Natural killer cell (primary cell): ENCODE measurements around the gene NFATC4. TPM values are rescaled to one million over a fixed set of nuclear protein-coding genes. Genes with fewer than 3 reads are reported as not detected.
A peak's percentile ranks its signal among the peaks of the same experiment; 100 is the strongest.

Source experiments
- ATAC-seq, 3 donors: fragments of 150-1000 bp in 2 of 3; fragments of 200-7000 bp in 1 of 3; cut with Tn5 transposase; 1 replicate in 1 of 3; 2 replicates in 2 of 3; pipeline ENCODE4 v1.10.0; 2021; ENCODE audit warnings: mild to moderate bottlenecking in 2 of 3, moderate library complexity in 2 of 3
- DNase-seq, 2 donors: peaks; one replicate each; pipeline versions ENCODE4 v3.0.0 to v3.0.0-alpha.2; 2013 to 2021; ENCODE audit warnings: mixed read lengths in 1 of 2
- H3K27ac ChIP-seq: one replicate; pipeline ENCODE4 v1.5.1; 2013; ENCODE audit warnings: mild to moderate bottlenecking, low read length
- H3K27me3 ChIP-seq: one replicate; pipeline ENCODE4 v1.6.1; 2013; ENCODE audit warnings: low read length; ENCODE audit not compliant: control insufficient read depth, insufficient read depth
- H3K36me3 ChIP-seq: one replicate; pipeline ENCODE4 v1.6.1; 2013; ENCODE audit warnings: low read length; ENCODE audit not compliant: control insufficient read depth, insufficient read depth
- H3K4me1 ChIP-seq: one replicate; pipeline ENCODE4 v1.6.1; 2013; ENCODE audit warnings: low read length; ENCODE audit not compliant: control insufficient read depth, insufficient read depth
- H3K4me3 ChIP-seq: one replicate; pipeline ENCODE4 v1.5.1; 2013; ENCODE audit warnings: low read length
- H3K9me3 ChIP-seq: one replicate; pipeline ENCODE4 v1.6.1; 2013; ENCODE audit warnings: low read length; ENCODE audit not compliant: control insufficient read depth, insufficient read depth
- H3K27ac Mint-ChIP-seq, 2 donors: one replicate each; pipeline ENCODE4 v1.8.0; 2022; ENCODE audit warnings: mild to moderate bottlenecking in 2 of 2, mixed read lengths in 2 of 2, moderate library complexity in 1 of 2
- H3K27me3 Mint-ChIP-seq, 2 donors: one replicate each; pipeline ENCODE4 v1.8.0; 2022; ENCODE audit warnings: low read depth in 2 of 2, mixed read lengths in 2 of 2
- H3K36me3 Mint-ChIP-seq: one replicate; pipeline ENCODE4 v1.8.0; 2022; ENCODE audit warnings: mixed read lengths
- H3K4me1 Mint-ChIP-seq, 2 donors: one replicate each; pipeline ENCODE4 v1.8.0; 2022; ENCODE audit warnings: mixed read lengths in 2 of 2
- H3K4me3 Mint-ChIP-seq: one replicate; pipeline ENCODE4 v1.8.0; 2022; ENCODE audit warnings: mild to moderate bottlenecking, moderate library complexity, mixed read lengths
- H3K9me3 Mint-ChIP-seq, 2 donors: one replicate each; pipeline ENCODE4 v1.8.0; 2022; ENCODE audit warnings: mixed read lengths in 2 of 2
- WGBS: methylation state at CpG from one replicate; pipeline ENCODE4 v1.1.7; 2013; ENCODE audit warnings: missing lambda C conversion rate; ENCODE audit not compliant: insufficient coverage; 5-methylcytosine and 5-hydroxymethylcytosine counted together
- intact Hi-C: fragments of 100-400 bp; cut with micrococcal nuclease; formaldehyde crosslinking; loops from one replicate; pipeline ENCODE4 v1.14.2; 2022
- total RNA-seq, 4 donors: library from RNA; stranded (reverse); fragments of 120-200 nt in 1 of 4; gene quantifications; one replicate each; pipeline versions ENCODE4 v1.2.3 to v1.2.4, GENCODE V29; 2013 to 2022
- TF ChIP-seq, protein P1 (sequence below): fragments of 200-600 bp; IDR thresholded peaks from one replicate; pipeline ENCODE4 v1.8.0; 2022; ENCODE audit warnings: antibody characterized with exemption

NFATC4 gene
- total RNA-seq, 3 donors from 2014 or later (not counting 1 experiment from before 2014, with no cell fraction given), result not detected

DNA sequence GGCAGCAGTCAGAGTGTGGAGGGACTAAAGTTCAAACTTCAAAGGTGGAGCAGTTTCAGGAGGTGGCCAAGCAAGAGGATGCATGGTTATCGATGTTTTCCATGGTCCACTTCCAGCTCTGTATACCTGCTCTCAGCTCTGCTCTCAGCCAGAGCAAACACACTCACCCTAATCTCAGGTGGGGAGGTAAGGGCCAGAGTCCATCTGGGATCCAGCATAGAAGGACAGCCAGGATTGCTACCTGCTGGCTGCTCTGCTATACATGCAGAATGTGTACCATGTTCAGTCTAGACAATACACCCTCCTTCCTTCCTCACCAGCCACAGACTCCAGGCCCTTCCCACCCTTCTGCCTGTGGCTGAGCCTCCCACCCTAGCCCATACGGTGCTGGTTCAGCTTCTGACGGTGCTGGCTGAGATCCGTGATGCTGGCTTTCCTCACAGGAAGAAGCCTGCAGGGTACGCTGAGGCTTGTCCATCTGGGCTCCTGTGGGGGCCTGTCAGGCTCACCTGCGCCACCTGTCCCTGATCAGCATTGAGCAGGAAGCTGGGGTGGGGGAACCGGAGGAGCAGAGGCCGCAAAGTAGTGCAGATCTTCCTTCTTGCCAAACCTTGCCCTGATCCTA lies 59.0 kb downstream of the NFATC4 start:
- peaks cover 36% of the 10 kb centered on the region for H3K4me1 ChIP-seq
- H3K4me3 Mint-ChIP-seq, result peak overlapping the region; percentile 14

GRCh38 chr14:24427537-24428508 lies 59.8 kb downstream of the NFATC4 start:
- peaks cover 38% of the 10 kb centered on the region for H3K4me1 ChIP-seq
- H3K4me3 Mint-ChIP-seq, result peak overlapping the region; percentile 55

More for the DNA sequence above, 59.0 kb downstream of the NFATC4 start:
- 50% methylated on average over 8 of the region's 8 CpGs for WGBS
- no peaks in the 10 kb centered on the region for H3K9me3 ChIP-seq
- TF ChIP-seq, protein P1, sequence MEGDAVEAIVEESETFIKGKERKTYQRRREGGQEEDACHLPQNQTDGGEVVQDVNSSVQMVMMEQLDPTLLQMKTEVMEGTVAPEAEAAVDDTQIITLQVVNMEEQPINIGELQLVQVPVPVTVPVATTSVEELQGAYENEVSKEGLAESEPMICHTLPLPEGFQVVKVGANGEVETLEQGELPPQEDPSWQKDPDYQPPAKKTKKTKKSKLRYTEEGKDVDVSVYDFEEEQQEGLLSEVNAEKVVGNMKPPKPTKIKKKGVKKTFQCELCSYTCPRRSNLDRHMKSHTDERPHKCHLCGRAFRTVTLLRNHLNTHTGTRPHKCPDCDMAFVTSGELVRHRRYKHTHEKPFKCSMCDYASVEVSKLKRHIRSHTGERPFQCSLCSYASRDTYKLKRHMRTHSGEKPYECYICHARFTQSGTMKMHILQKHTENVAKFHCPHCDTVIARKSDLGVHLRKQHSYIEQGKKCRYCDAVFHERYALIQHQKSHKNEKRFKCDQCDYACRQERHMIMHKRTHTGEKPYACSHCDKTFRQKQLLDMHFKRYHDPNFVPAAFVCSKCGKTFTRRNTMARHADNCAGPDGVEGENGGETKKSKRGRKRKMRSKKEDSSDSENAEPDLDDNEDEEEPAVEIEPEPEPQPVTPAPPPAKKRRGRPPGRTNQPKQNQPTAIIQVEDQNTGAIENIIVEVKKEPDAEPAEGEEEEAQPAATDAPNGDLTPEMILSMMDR, result no peak
- H3K4me1 Mint-ChIP-seq, result peaks cover 13 to 25% of the 10 kb centered on the region in 2 donors
- peak in 1 of 2 donors; percentile 58 for DNase-seq
- no peaks in the 10 kb centered on the region for H3K27me3 Mint-ChIP-seq
- no peak for ATAC-seq
- H3K36me3 Mint-ChIP-seq, result no peaks in the 10 kb centered on the region
- H3K27ac ChIP-seq, result no peak overlapping the region
- intact Hi-C loops, result no loop called here
- no peak overlapping the region for H3K4me3 ChIP-seq
- peaks cover 3% of the 10 kb centered on the region for H3K36me3 ChIP-seq
- no peaks in the 10 kb centered on the region for H3K9me3 Mint-ChIP-seq
- H3K27me3 ChIP-seq, result no peaks in the 10 kb centered on the region
- no peak overlapping the region for H3K27ac Mint-ChIP-seq

DNA sequence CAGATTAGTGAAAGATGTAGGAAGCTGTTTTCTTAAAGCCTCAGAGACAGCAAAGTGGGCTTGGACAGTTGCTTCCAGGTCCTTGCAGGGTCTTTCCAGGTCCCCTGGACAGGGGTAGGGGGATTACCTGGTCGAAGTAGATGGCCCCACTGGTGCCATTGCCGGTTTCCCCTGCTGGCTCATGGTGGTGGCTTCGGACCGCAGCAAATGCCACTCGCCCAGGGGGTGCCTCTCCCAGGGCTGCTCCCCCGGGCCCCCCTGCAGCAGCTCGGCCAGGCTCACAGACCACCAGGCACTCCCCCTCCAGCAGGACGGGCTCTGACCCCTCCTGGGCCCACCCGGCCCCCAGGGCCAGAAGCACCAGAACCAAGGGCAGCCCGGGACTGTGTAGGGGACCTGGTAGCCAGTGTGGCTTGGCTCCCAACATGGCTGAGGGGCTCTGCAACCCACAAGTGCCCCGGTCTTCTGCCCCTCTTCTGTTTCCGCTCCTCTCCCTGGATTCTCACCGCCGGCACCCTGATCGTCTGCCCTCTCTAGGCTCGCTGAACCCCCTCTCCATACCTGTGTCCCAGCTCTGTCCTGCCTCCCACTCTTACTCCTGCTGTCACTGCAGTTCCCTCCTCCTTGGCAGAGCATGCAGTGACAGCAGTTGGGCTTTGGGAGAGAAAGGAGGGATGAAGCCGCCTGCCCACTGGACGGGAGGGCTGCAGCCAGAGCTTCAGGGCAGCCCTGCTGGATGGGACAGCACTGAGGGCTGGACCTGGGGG lies 60.8 kb downstream of the NFATC4 start:
- TF ChIP-seq, protein P1, result no peak
- no peaks in the 10 kb centered on the region for H3K27me3 ChIP-seq
- H3K4me1 ChIP-seq, result peaks cover 36% of the 10 kb centered on the region
- 93% methylated on average over 18 of the region's 18 CpGs for WGBS
- no peaks in the 10 kb centered on the region for H3K27me3 Mint-ChIP-seq
- H3K27ac Mint-ChIP-seq, result peak overlapping the region; percentile 87 to 97
- peaks cover 21% of the 10 kb centered on the region for H3K36me3 ChIP-seq
- H3K36me3 Mint-ChIP-seq, result no peaks in the 10 kb centered on the region
- peak overlapping the region; percentile 86 for H3K4me3 Mint-ChIP-seq
- H3K27ac ChIP-seq, result peak overlapping the region; percentile 99
- H3K4me3 ChIP-seq, result no peak overlapping the region
- ATAC-seq (no peak), DNase-seq (no peak)
- H3K4me1 Mint-ChIP-seq, result peaks cover 14 to 26% of the 10 kb centered on the region in 2 donors
- intact Hi-C loops, result no loop called here
- no peaks in the 10 kb centered on the region for H3K9me3 ChIP-seq
- no peaks in the 10 kb centered on the region for H3K9me3 Mint-ChIP-seq

More at GRCh38 chr14:24427537-24428508, 59.8 kb downstream of the NFATC4 start:
- H3K27ac Mint-ChIP-seq, result peak overlapping the region in 1 of 2 donors; percentile 97
- ATAC-seq (no peak), DNase-seq (no peak)
- no peaks in the 10 kb centered on the region for H3K36me3 Mint-ChIP-seq
- H3K27me3 ChIP-seq, result no peaks in the 10 kb centered on the region
- TF ChIP-seq, protein P1, result no peak
- H3K4me3 ChIP-seq, result no peak overlapping the region
- H3K36me3 ChIP-seq, result peaks cover 11% of the 10 kb centered on the region
- WGBS, result 86% methylated on average over 18 of the region's 18 CpGs
- intact Hi-C loops, result no loop called here
- no peaks in the 10 kb centered on the region for H3K27me3 Mint-ChIP-seq
- peaks cover 14 to 26% of the 10 kb centered on the region in 2 donors for H3K4me1 Mint-ChIP-seq
- H3K9me3 Mint-ChIP-seq, result no peaks in the 10 kb centered on the region
- H3K9me3 ChIP-seq, result no peaks in the 10 kb centered on the region
- no peak overlapping the region for H3K27ac ChIP-seq

Other genes starting within 250 kb of the NFATC4 start
- gene FITM1, start 237.5 kb upstream of the NFATC4 start, total RNA-seq, result 1 to 10 TPM in 2 of 3 donors, under 1 TPM in 1; 0.80 to 2.8 (median 2.3) TPM
- 100 to 1,000 TPM; 315 to 345 (median 318) TPM for gene PSME1, start 232.0 kb upstream of the NFATC4 start, total RNA-seq
- gene EMC9, start 226.6 kb upstream of the NFATC4 start, total RNA-seq, result 10 to 100 TPM in 2 of 3 donors, 1 to 10 TPM in 1; 9.3 to 12.3 (median 12.0) TPM
- gene PSME2, start 221.6 kb upstream of the NFATC4 start, total RNA-seq, result 100 to 1,000 TPM; 193 to 237 (median 234) TPM
- 100 to 1,000 TPM in 2 of 3 donors, 10 to 100 TPM in 1; 96.9 to 134 (median 125) TPM for gene RNF31, start 220.7 kb upstream of the NFATC4 start, total RNA-seq
- 100 to 1,000 TPM; 178 to 348 (median 319) TPM for gene IRF9, start 206.9 kb upstream of the NFATC4 start, total RNA-seq
- gene REC8, start 196.1 kb upstream of the NFATC4 start, total RNA-seq, result 100 to 1,000 TPM in 2 of 3 donors, 10 to 100 TPM in 1; 77.7 to 138 (median 103) TPM
- 10 to 100 TPM; 46.2 to 61.5 (median 51.9) TPM for gene IPO4, start 179.4 kb upstream of the NFATC4 start, total RNA-seq
- 10 to 100 TPM; 15.2 to 32.1 (median 28.7) TPM for gene TM9SF1, start 172.7 kb upstream of the NFATC4 start, total RNA-seq
- 1 to 10 TPM; 1.3 to 2.9 (median 1.5) TPM for gene TSSK4, start 162.5 kb upstream of the NFATC4 start, total RNA-seq
- gene CHMP4A, start 154.7 kb upstream of the NFATC4 start, total RNA-seq, result 100 to 1,000 TPM; 105 to 118 (median 115) TPM
- 1 to 10 TPM; 4.0 to 6.1 (median 5.5) TPM for gene MDP1, start 152.1 kb upstream of the NFATC4 start, total RNA-seq
- gene NEDD8, start 135.8 kb upstream of the NFATC4 start, total RNA-seq, result 100 to 1,000 TPM in 1 of 3 donors, 10 to 100 TPM in 2; 93.6 to 109 (median 95.9) TPM
- gene GMPR2, start 135.3 kb upstream of the NFATC4 start, total RNA-seq, result 10 to 100 TPM; 46.5 to 63.3 (median 53.3) TPM
- 100 to 1,000 TPM; 158 to 269 (median 176) TPM for gene TINF2, start 125.6 kb upstream of the NFATC4 start, total RNA-seq
- gene TGM1, start 105.0 kb upstream of the NFATC4 start, total RNA-seq, result 1 to 10 TPM; 1.7 to 4.9 (median 4.7) TPM
- 10 to 100 TPM; 72.9 to 95.1 (median 88.5) TPM for gene RABGGTA, start 96.6 kb upstream of the NFATC4 start, total RNA-seq
- 10 to 100 TPM; 39.8 to 59.0 (median 43.3) TPM for gene DHRS1, start 68.4 kb upstream of the NFATC4 start, total RNA-seq
- 10 to 100 TPM; 34.9 to 47.8 (median 39.2) TPM for gene NOP9, start 68.3 kb upstream of the NFATC4 start, total RNA-seq
- 10 to 100 TPM; 40.0 to 59.6 (median 46.6) TPM for gene CIDEB, start 60.2 kb upstream of the NFATC4 start, total RNA-seq
- 10 to 100 TPM; 27.6 to 40.5 (median 37.4) TPM for gene LTB4R2, start 58.0 kb upstream of the NFATC4 start, total RNA-seq
- 10 to 100 TPM; 33.5 to 55.7 (median 49.7) TPM for gene LTB4R, start 56.7 kb upstream of the NFATC4 start, total RNA-seq
- gene ADCY4, start 33.1 kb upstream of the NFATC4 start, total RNA-seq, result 10 to 100 TPM in 2 of 3 donors, 1 to 10 TPM in 1; 9.8 to 17.6 (median 11.3) TPM
- 10 to 100 TPM; 36.1 to 58.2 (median 45.5) TPM for gene RIPK3, start 28.2 kb upstream of the NFATC4 start, total RNA-seq
- under 1 TPM; 0.23 to 0.53 (median 0.42) TPM for gene NYNRIN, start 30.8 kb downstream of the NFATC4 start, total RNA-seq
- gene CBLN3, start 61.5 kb downstream of the NFATC4 start, total RNA-seq, result 1 to 10 TPM in 2 of 3 donors, under 1 TPM in 1; 0.75 to 1.5 (median 1.1) TPM
- 100 to 1,000 TPM; 106 to 141 (median 116) TPM for gene KHNYN, start 61.8 kb downstream of the NFATC4 start, total RNA-seq
- gene SDR39U1, start 74.6 kb downstream of the NFATC4 start, total RNA-seq, result 100 to 1,000 TPM in 2 of 3 donors, 10 to 100 TPM in 1; 97.1 to 106 (median 100) TPM
- under 1 TPM in 1 of 3 donors, not detected in 2; 0.63 TPM for gene CMA1, start 140.1 kb downstream of the NFATC4 start, total RNA-seq
- gene CTSG, start 208.1 kb downstream of the NFATC4 start, total RNA-seq, result 1 to 10 TPM in 1 of 3 donors, under 1 TPM in 1, not detected in 1; 0.43 to 1.0 TPM
- gene GZMH, start 241.5 kb downstream of the NFATC4 start, total RNA-seq, result 100 to 1,000 TPM; 236 to 677 (median 284) TPM